Neural cell (in vitro differentiated cells): Measurements from ENCODE around the gene TMEM81. TPM values are rescaled to one million over a fixed set of nuclear protein-coding genes. Genes with fewer than 3 reads are reported as not detected.

ENCODE experiments used
- H2AFZ ChIP-seq: fragments of 200-600, 300-800 bp; sonication (generic), shearing (Covaris generic); 2 replicates; pipeline ENCODE4 v1.6.0; 2014; ENCODE audit warnings: low read depth, mild to moderate bottlenecking, antibody characterized with exemption, low read length, moderate library complexity
- H3F3A ChIP-seq: fragments of 200-600 bp; shearing (Covaris generic); 2 replicates; pipeline ENCODE4 v1.6.1; 2016; ENCODE audit warnings: mild to moderate bottlenecking, moderate library complexity, mixed read lengths, antibody characterized with exemption, low read length; ENCODE audit not compliant: insufficient read depth, poor library complexity, severe bottlenecking
- H3K27ac ChIP-seq: fragments of 200-600, 300-800 bp; sonication (generic), shearing (Covaris generic); 2 replicates; pipeline ENCODE4 v1.5.1; 2014; ENCODE audit warnings: mild to moderate bottlenecking, low read length, moderate library complexity
- H3K27me3 ChIP-seq: fragments of 300-800, 200-600 bp; sonication (generic), shearing (Covaris generic); 2 replicates; pipeline ENCODE4 v1.6.0; 2014; ENCODE audit warnings: mild to moderate bottlenecking, low read depth, low read length, moderate library complexity; ENCODE audit not compliant: insufficient read depth
- H3K36me3 ChIP-seq: fragments of 300-800, 200-600 bp; sonication (generic), shearing (Covaris generic); 2 replicates; pipeline ENCODE4 v1.5.1; 2014; ENCODE audit warnings: mild to moderate bottlenecking, antibody characterized with exemption, low read length, moderate library complexity; ENCODE audit not compliant: insufficient read depth
- H3K4me2 ChIP-seq: fragments of 300-800, 200-600 bp; sonication (generic), shearing (Covaris generic); 2 replicates; pipeline ENCODE4 v1.6.0; 2014; ENCODE audit warnings: mild to moderate bottlenecking, low read length
- H3K4me3 ChIP-seq: fragments of 300-800, 200-600 bp; sonication (generic), shearing (Covaris generic); 2 replicates; pipeline ENCODE4 v1.5.1; 2014; ENCODE audit warnings: mild to moderate bottlenecking, low read length, moderate library complexity
- H3K79me2 ChIP-seq: fragments of 200-600 bp; shearing (Covaris generic); replicated peaks from 2 replicates; pipeline ENCODE4 v1.6.0; 2014; ENCODE audit warnings: mild to moderate bottlenecking, low read length, moderate library complexity; ENCODE audit not compliant: insufficient read depth
- H3K9ac ChIP-seq: fragments of 300-800, 200-600 bp; sonication (generic), shearing (Covaris generic); 2 replicates; pipeline ENCODE4 v1.6.1; 2016; ENCODE audit warnings: mild to moderate bottlenecking, low read length, mixed read lengths
- H3K9me2 ChIP-seq: fragments of 200-600 bp; shearing (Covaris generic); 2 replicates; pipeline ENCODE4 v1.6.1; 2016; ENCODE audit warnings: mild to moderate bottlenecking, low read length, mixed read lengths; ENCODE audit not compliant: insufficient read depth
- H3K9me3 ChIP-seq: fragments of 200-600, 300-800 bp; sonication (generic), shearing (Covaris generic); 2 replicates; pipeline ENCODE4 v1.6.1; 2016; ENCODE audit warnings: mild to moderate bottlenecking, mixed run types, low read length, moderate library complexity, mixed read lengths
- H4K20me1 ChIP-seq: fragments of 200-600 bp; shearing (Covaris generic); 2 replicates; pipeline ENCODE4 v1.6.1; 2016; ENCODE audit warnings: mild to moderate bottlenecking, mixed run types; ENCODE audit not compliant: insufficient read depth
- CTCF ChIP-seq: fragments of 450-650 bp; IDR thresholded peaks from 2 replicates; pipeline ENCODE4 v1.5.1; 2014; ENCODE audit warnings: antibody characterized with exemption, mild to moderate bottlenecking, moderate library complexity; ENCODE audit not compliant: poor library complexity, severe bottlenecking
- EP300 ChIP-seq: fragments of 450-650 bp; conservative IDR thresholded peaks from 2 replicates; pipeline ENCODE4 v1.6.1; 2014; ENCODE audit warnings: antibody characterized with exemption, mild to moderate bottlenecking, moderate library complexity; ENCODE audit not compliant: poor library complexity, severe bottlenecking
- EZH2 ChIP-seq: fragments of 200-600, 300-800 bp; shearing (Covaris generic), sonication (generic); IDR thresholded peaks from 2 replicates; pipeline ENCODE4 v1.6.1; 2014; ENCODE audit warnings: antibody characterized with exemption, low read length, borderline replicate concordance, mild to moderate bottlenecking; ENCODE audit not compliant: insufficient read depth, poor library complexity, severe bottlenecking
- MXI1 ChIP-seq: fragments of 450-650 bp; conservative IDR thresholded peaks from 2 replicates; pipeline ENCODE4 v1.6.1; 2014; ENCODE audit warnings: antibody characterized with exemption, mild to moderate bottlenecking; ENCODE audit not compliant: poor library complexity, severe bottlenecking
- POLR2AphosphoS5 ChIP-seq: IDR thresholded peaks from 2 replicates; pipeline ENCODE4 v1.6.1; 2012
- RAD21 ChIP-seq: fragments of 450-650 bp; conservative IDR thresholded peaks from 2 replicates; pipeline ENCODE4 v1.6.1; 2014; ENCODE audit warnings: antibody characterized with exemption, mild to moderate bottlenecking, moderate library complexity
- SMC3 ChIP-seq: fragments of 450-650 bp; conservative IDR thresholded peaks from 2 replicates; pipeline ENCODE4 v1.6.1; 2014; ENCODE audit warnings: antibody characterized with exemption, mild to moderate bottlenecking, moderate library complexity; ENCODE audit not compliant: poor library complexity
- TAF1 ChIP-seq: IDR thresholded peaks from 2 replicates; pipeline ENCODE4 v1.6.1; 2012; ENCODE audit warnings: low read depth
- polyA plus RNA-seq: library from polyadenylated mRNA; depleted of rRNA; stranded (reverse); fragments of >200 nt; gene quantifications from 2 replicates; pipeline ENCODE4 v1.2.3, GENCODE V29; 2014
- TF ChIP-seq, protein P1 (sequence below): IDR thresholded peaks from 2 replicates; pipeline ENCODE4 v1.6.1; 2012; ENCODE audit warnings: borderline replicate concordance

Gene TMEM81
- polyA plus RNA-seq, 1 donor from 2014 or later = 10.1 TPM

DNA sequence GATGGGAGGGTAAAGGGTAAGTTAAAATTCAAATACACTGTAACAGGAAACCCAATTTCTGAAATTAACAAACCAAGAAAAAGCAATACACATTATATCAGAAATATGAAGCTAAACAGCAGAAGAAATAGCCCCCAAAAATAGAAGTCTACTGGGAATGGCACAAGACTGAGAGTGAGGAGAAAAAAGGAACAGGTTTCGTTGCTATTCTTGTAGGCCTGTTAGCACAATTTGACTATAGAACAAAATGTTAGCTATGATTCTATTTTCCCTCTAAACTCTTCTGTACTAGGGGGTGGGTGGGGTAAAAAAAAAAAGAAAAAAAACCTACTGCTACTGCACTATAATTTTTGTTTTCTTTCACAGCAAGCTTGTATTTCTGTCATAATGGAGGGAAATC lies 25.0 kb upstream of the TMEM81 start:
- no peak overlapping the region for H3K27ac ChIP-seq
- TF ChIP-seq MXI1 = no peak
- TF ChIP-seq, protein P1, sequence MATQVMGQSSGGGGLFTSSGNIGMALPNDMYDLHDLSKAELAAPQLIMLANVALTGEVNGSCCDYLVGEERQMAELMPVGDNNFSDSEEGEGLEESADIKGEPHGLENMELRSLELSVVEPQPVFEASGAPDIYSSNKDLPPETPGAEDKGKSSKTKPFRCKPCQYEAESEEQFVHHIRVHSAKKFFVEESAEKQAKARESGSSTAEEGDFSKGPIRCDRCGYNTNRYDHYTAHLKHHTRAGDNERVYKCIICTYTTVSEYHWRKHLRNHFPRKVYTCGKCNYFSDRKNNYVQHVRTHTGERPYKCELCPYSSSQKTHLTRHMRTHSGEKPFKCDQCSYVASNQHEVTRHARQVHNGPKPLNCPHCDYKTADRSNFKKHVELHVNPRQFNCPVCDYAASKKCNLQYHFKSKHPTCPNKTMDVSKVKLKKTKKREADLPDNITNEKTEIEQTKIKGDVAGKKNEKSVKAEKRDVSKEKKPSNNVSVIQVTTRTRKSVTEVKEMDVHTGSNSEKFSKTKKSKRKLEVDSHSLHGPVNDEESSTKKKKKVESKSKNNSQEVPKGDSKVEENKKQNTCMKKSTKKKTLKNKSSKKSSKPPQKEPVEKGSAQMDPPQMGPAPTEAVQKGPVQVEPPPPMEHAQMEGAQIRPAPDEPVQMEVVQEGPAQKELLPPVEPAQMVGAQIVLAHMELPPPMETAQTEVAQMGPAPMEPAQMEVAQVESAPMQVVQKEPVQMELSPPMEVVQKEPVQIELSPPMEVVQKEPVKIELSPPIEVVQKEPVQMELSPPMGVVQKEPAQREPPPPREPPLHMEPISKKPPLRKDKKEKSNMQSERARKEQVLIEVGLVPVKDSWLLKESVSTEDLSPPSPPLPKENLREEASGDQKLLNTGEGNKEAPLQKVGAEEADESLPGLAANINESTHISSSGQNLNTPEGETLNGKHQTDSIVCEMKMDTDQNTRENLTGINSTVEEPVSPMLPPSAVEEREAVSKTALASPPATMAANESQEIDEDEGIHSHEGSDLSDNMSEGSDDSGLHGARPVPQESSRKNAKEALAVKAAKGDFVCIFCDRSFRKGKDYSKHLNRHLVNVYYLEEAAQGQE = no peak
- TF ChIP-seq SMC3 = no peak
- TF ChIP-seq TAF1 = no peak
- TF ChIP-seq EP300 = no peak
- no peak for TF ChIP-seq POLR2AphosphoS5
- no peak for TF ChIP-seq RAD21
- no peak for TF ChIP-seq EZH2
- TF ChIP-seq CTCF = no peak

GRCh38 chr1:205108464-205108863 lies 24.2 kb upstream of the TMEM81 start:
- Histone ChIP-seq H3K79me2 (no peaks in the 10 kb centered on the region), H3K9me2 (no peaks in the 10 kb centered on the region)
- no peak for TF ChIP-seq CTCF
- no peak for TF ChIP-seq RAD21
- no peak for TF ChIP-seq EZH2

More for the DNA sequence above, 25.0 kb upstream of the TMEM81 start:
- Histone ChIP-seq H3K9me2 (no peaks in the 10 kb centered on the region), H3K27me3 (no peaks in the 10 kb centered on the region), H3K4me3 (no peak overlapping the region), H3K9me3 (no peaks in the 10 kb centered on the region), H3K9ac (no peak overlapping the region), H3K79me2 (no peaks in the 10 kb centered on the region), H3F3A (no peaks in the 10 kb centered on the region), H4K20me1 (no peaks in the 10 kb centered on the region), H2AFZ (no peak overlapping the region), H3K4me2 (no peak overlapping the region), H3K36me3 (no peaks in the 10 kb centered on the region)

More at GRCh38 chr1:205108464-205108863, 24.2 kb upstream of the TMEM81 start:
- no peak overlapping the region for H3K4me2 ChIP-seq
- no peak overlapping the region for H3K4me3 ChIP-seq
- H3K27me3 ChIP-seq = no peaks in the 10 kb centered on the region
- H3F3A ChIP-seq = no peaks in the 10 kb centered on the region
- H2AFZ ChIP-seq = no peak overlapping the region
- H4K20me1 ChIP-seq = no peaks in the 10 kb centered on the region
- H3K9me3 ChIP-seq = no peaks in the 10 kb centered on the region
- H3K27ac ChIP-seq = no peak overlapping the region
- H3K9ac ChIP-seq = no peak overlapping the region
- H3K36me3 ChIP-seq = no peaks in the 10 kb centered on the region
